HG02852 (cell line): ENCODE data around the gene VWA5B1.

Experiments
- ATAC-seq: cut with Tn5 transposase; IDR thresholded peaks from one replicate; pipeline ENCODE4 v1.9.1; 2021; ENCODE audit warnings: mild to moderate bottlenecking, moderate library complexity; ENCODE audit not compliant: unreplicated experiment

VWA5B1 gene

GRCh38 chr1:20385630-20386029 lies 95.0 kb downstream of the VWA5B1 start:
- ATAC-seq = no peak

- no peak for ATAC-seq
Measured at GRCh38 chr1:20386323-20387081, 95.8 kb downstream of the VWA5B1 start.

GRCh38 chr1:20389571-20389970 lies 98.9 kb downstream of the VWA5B1 start:
- ATAC-seq = no peak

- no peak for ATAC-seq
Measured at GRCh38 chr1:20390589-20391331, 100.1 kb downstream of the VWA5B1 start.

- ATAC-seq = no peak
Measured at GRCh38 chr1:20395255-20395654, 104.6 kb downstream of the VWA5B1 start.

GRCh38 chr1:20398744-20399143 lies 108.1 kb downstream of the VWA5B1 start:
- no peak for ATAC-seq

GRCh38 chr1:20399196-20399595 lies 108.5 kb downstream of the VWA5B1 start:
- ATAC-seq = no peak

- no peak for ATAC-seq
Measured at GRCh38 chr1:20399606-20400180, 109.0 kb downstream of the VWA5B1 start.

- ATAC-seq = no peak
Measured at GRCh38 chr1:20400341-20401177, 109.9 kb downstream of the VWA5B1 start.

- no peak for ATAC-seq
Measured at GRCh38 chr1:20401405-20402010, 110.8 kb downstream of the VWA5B1 start.

GRCh38 chr1:20402585-20403422 lies 112.1 kb downstream of the VWA5B1 start:
- ATAC-seq = no peak

- no peak for ATAC-seq
Measured at GRCh38 chr1:20403423-20404145, 112.9 kb downstream of the VWA5B1 start.

- ATAC-seq = no peak
Measured at GRCh38 chr1:20404466-20404865, 113.8 kb downstream of the VWA5B1 start.
